Measurements from ENCODE around the gene PRKCE. TPM values are rescaled to one million over a fixed set of nuclear protein-coding genes. Genes with fewer than 3 reads are reported as not detected.

PRKCE gene
- total and polyA plus RNA-seq, 2 experiments from 2014 or later: 0.94 to 1.2 TPM

GRCh38 chr2:45923701-45924100 lies 272.2 kb downstream of the PRKCE start (continued):
- TF ChIP-seq ZNF462 (CRISPR knock-in tag; IDR thresholded peaks at IDR 0.05) (no peak), NANOG (IDR thresholded peaks at IDR 0.05; ENCODE audit: borderline replicate concordance) (no peak), CREB1 (CRISPR knock-in tag; IDR thresholded peaks at IDR 0.05; ENCODE audit: low read depth) (no peak), POLR2AphosphoS5 (IDR thresholded peaks at IDR 0.05; ENCODE audit: low read depth) (no peak), ETS1 (IDR thresholded peaks at IDR 0.05) (no peak), EZH2phosphoT487 (IDR thresholded peaks at IDR 0.05; ENCODE audit: unreplicated experiment) (no peak), JUNB (IDR thresholded peaks at IDR 0.05; ENCODE audit: unreplicated experiment) (no peak), CTCF (conservative IDR thresholded peaks at IDR 0.05; ENCODE audit: low read depth in 2 of 2) (no peak)
